GM12878 (cell line): ENCODE measurements around the gene MS4A4E. TPM values are rescaled to one million over a fixed set of nuclear protein-coding genes. Genes with fewer than 3 reads are reported as not detected.
A peak's percentile ranks its signal among the peaks of the same experiment; 100 is the strongest.

Source experiments
- BCLAF1 ChIP-seq: fragments of 450-650 bp; IDR thresholded peaks from 2 replicates; pipeline ENCODE4 v1.6.1; 2017; ENCODE audit warnings: antibody characterized with exemption, mild to moderate bottlenecking, moderate library complexity
- BHLHE40 ChIP-seq, 2 experiments: fragments of 450-650 bp in 1 of 2; IDR thresholded peaks; 2 replicates each; pipeline ENCODE4 v1.6.1; 2011 to 2017; ENCODE audit warnings: low read depth in 2 of 2, borderline replicate concordance in 1 of 2, improper control_type of control experiment in 1 of 2, low read length in 1 of 2, mild to moderate bottlenecking in 1 of 2
- CBFB ChIP-seq: IDR thresholded peaks from 2 replicates; pipeline ENCODE4 v1.6.1; 2016; ENCODE audit warnings: antibody characterized with exemption, low read depth
- CUX1 ChIP-seq: IDR thresholded peaks from 2 replicates; pipeline ENCODE4 v1.6.1; 2012; ENCODE audit warnings: improper control_type of control experiment, low read depth, low read length; ENCODE audit not compliant: insufficient replicate concordance
- E2F4 ChIP-seq: IDR thresholded peaks from 2 replicates; pipeline ENCODE4 v1.6.1; 2012; ENCODE audit warnings: low read depth, low read length, improper control_type of control experiment
- HCFC1 ChIP-seq: fragments of 150-350 bp; IDR thresholded peaks from 2 replicates; pipeline ENCODE4 v1.6.1; 2014; ENCODE audit warnings: low read length
- MTA3 ChIP-seq: IDR thresholded peaks from 2 replicates; pipeline ENCODE4 v1.6.1; 2012; ENCODE audit warnings: low read length, inconsistent platforms, borderline replicate concordance
- MXI1 ChIP-seq: fragments of 150-350 bp; IDR thresholded peaks from 2 replicates; pipeline ENCODE4 v1.6.1; 2011; ENCODE audit warnings: low read depth, mild to moderate bottlenecking, inconsistent platforms, low read length, improper control_type of control experiment
- NR2C2 ChIP-seq: IDR thresholded peaks from 2 replicates; pipeline ENCODE4 v1.6.1; 2011; ENCODE audit warnings: borderline replicate concordance, low read depth; ENCODE audit not compliant: control insufficient read depth, insufficient read length
- PAX8 ChIP-seq: fragments of 450-650 bp; IDR thresholded peaks from 2 replicates; pipeline ENCODE4 v1.6.1; 2017; ENCODE audit warnings: mild to moderate bottlenecking, moderate library complexity
- PRDM15 ChIP-seq: fragments of 450-650 bp; formaldehyde crosslinking; IDR thresholded peaks from 2 replicates; pipeline ENCODE4 v1.4.0; 2020; ENCODE audit warnings: mild to moderate bottlenecking, moderate library complexity
- RELA ChIP-seq: fragments of 450-650 bp; IDR thresholded peaks from 2 replicates; pipeline ENCODE4 v1.8.0; 2014; ENCODE audit warnings: borderline replicate concordance; ENCODE audit not compliant: partially characterized antibody
- YY1 ChIP-seq: IDR thresholded peaks from 2 replicates; pipeline ENCODE4 v1.6.1; 2011; ENCODE audit warnings: low read depth, mild to moderate bottlenecking, low read length
- polyA plus RNA-seq, 11 experiments: library from polyadenylated mRNA; depleted of rRNA in 4 of 11; unstranded in 6 of 11; stranded (reverse) in 5 of 11; fragments of >200 nt; fragmentation: Nextera tagmentation in 4 of 11; fragmentation: Illumina TruSeq in 1 of 11; extraction: Ambion mirVana in 4 of 11; extraction: Trizol in 1 of 11; gene quantifications; 1 replicate in 1 of 11; 2 replicates in 10 of 11; pipeline versions ENCODE4 v1.2.1 to v1.2.3, GENCODE V29; 2011 to 2016; ENCODE audit warnings: inconsistent platforms in 2 of 11, missing spikeins in 2 of 11, low read depth in 1 of 11
- total RNA-seq, 4 experiments: library from RNA; depleted of rRNA in 3 of 4; stranded (reverse); fragments of >200 nt in 3 of 4; fragmentation: Illumina TruSeq in 1 of 4; extraction: Trizol in 1 of 4; gene quantifications; 2 replicates each; pipeline versions ENCODE4 v1.2.1 to v1.2.3, GENCODE V29; 2013 to 2021

The MS4A4E gene
- total and polyA plus RNA-seq, 10 of the 15 experiments (the other 5 are each of a cell fraction or from before 2014, with no cell fraction given), result 0.06 to 0.92 (median 0.45) TPM; not detected in 3

- TF ChIP-seq E2F4, result no peak
- no peak for TF ChIP-seq NR2C2
- TF ChIP-seq BHLHE40 (IDR thresholded peaks at IDR 0.05; ENCODE audit: borderline replicate concordance in 1 of 2, low read depth in 2 of 2, low read length in 1 of 2), result no peak
- no peak for TF ChIP-seq MXI1
- TF ChIP-seq BCLAF1, result no peak
- TF ChIP-seq RELA, result no peak
- no peak for TF ChIP-seq PAX8
- TF ChIP-seq MTA3, result no peak
- TF ChIP-seq CBFB, result peak; percentile 47; the same call in 1 of the 2 replicates
- TF ChIP-seq CUX1, result peak; percentile 66
- TF ChIP-seq PRDM15 (CRISPR knock-in tag), result no peak
- TF ChIP-seq YY1, result no peak
- no peak for TF ChIP-seq HCFC1
These were observed 47.0 kb downstream of the MS4A4E start (continued) for GRCh38 chr11:60195923-60196368.
